HAP-1 (cell line): ENCODE results near the gene VEZT.
"Not testable (repeated sequence)": the region's sequence is repeated elsewhere in the genome, so short reads cannot be mapped to it uniquely, and the experiment has no call there.

Experiments
- DNase-seq, 2 experiments: peaks; one replicate each; pipeline ENCODE4 v3.0.0-alpha.2; 2016 to 2020; ENCODE audit warnings: low spot score in 2 of 2
- H3K27me3 ChIP-seq: fragments of 250-450 bp; sonication (Bioruptor Pico); 2 replicates; pipeline ENCODE4 v1.5.1; 2020; ENCODE audit warnings: low read depth, mild to moderate bottlenecking, moderate library complexity
- H3K36me3 ChIP-seq: fragments of 250-450 bp; sonication (Bioruptor Pico); replicated peaks from 2 replicates; pipeline ENCODE4 v1.5.1; 2020; ENCODE audit warnings: mild to moderate bottlenecking
- H3K4me1 ChIP-seq: fragments of 250-450 bp; sonication (Bioruptor Pico); 2 replicates; pipeline ENCODE4 v1.5.1; 2020; ENCODE audit warnings: mild to moderate bottlenecking
- H3K4me3 ChIP-seq: fragments of 250-450 bp; sonication (Bioruptor Pico); 2 replicates; pipeline ENCODE4 v1.5.1; 2020; ENCODE audit warnings: mild to moderate bottlenecking, moderate library complexity
- H3K9me3 ChIP-seq: fragments of 250-450 bp; sonication (Bioruptor Pico); 2 replicates; pipeline ENCODE4 v1.5.1; 2020; ENCODE audit warnings: mild to moderate bottlenecking, moderate library complexity
- in situ Hi-C: fragments of 300-500 bp; cut with MboI; formaldehyde crosslinking; loops from 3 replicates; pipeline ENCODE4 v1.14.3; 2020; ENCODE audit warnings: low sequenced_read_pairs, inconsistent platforms, mixed read lengths

VEZT gene

DNA sequence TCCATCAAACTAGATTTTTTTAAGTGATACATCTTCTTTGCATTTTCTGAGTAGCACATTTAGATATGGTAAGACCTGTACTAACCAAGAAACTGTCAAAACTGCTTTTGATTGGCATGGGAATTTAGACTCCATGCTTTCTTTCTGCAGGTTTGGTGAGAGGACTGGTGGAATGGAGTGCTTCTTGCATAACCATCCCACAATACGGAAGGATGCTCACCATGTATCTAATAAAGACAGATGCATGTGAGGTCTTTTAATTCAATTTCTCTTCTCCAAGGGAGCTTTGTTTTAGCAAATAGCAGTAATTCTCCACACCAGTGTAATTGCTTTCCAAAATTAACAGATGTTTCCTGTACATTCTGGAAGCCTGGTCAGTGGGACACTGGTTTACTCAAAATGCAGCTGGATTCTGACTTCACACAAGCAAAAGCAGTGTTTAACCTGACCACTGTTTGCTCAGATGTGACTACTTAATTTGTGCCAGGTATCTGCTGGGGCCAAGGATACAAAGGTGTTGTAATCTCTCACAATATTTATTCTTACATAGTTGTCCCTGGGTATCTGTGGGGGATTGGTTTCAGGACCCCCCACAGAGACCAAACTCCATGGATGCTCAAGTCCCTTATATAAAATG is 26.4 kb upstream of the VEZT start:
- no peaks in the 10 kb centered on the region for H3K27me3 ChIP-seq
- no peaks in the 10 kb centered on the region for H3K9me3 ChIP-seq
- no peak for DNase-seq
- in situ Hi-C loops, result no loop called here
- H3K4me3 ChIP-seq, result no peak overlapping the region
- peaks cover 24% of the 10 kb centered on the region for H3K4me1 ChIP-seq
- no peaks in the 10 kb centered on the region for H3K36me3 ChIP-seq

DNA sequence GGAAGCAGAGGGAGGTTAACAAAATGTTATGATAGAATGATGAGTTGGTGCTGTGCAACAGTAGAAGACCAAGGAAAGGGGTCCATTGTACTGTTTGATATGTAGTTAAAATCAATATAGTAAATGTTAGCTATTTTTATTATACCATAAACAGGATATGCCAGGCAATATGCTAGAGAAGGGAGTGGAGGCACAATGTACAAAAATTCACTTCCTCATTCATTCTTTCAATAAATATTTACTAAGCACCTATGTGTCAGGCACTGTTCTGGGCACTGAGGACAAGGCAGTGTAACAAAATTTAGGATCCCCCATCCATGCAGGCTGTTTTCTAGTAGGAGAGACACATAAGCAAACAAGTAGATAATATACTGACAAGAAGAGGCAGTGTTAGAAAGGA is 25.3 kb upstream of the VEZT start:
- in situ Hi-C loops, result no loop called here
- Histone ChIP-seq H3K9me3 (no peaks in the 10 kb centered on the region), H3K4me3 (no peak overlapping the region), H3K36me3 (no peaks in the 10 kb centered on the region), H3K4me1 (peaks cover 24% of the 10 kb centered on the region), H3K27me3 (no peaks in the 10 kb centered on the region)
- no peak for DNase-seq

GRCh38 chr12:95193139-95193538 is 24.5 kb upstream of the VEZT start:
- in situ Hi-C loops, result no loop called here

DNA sequence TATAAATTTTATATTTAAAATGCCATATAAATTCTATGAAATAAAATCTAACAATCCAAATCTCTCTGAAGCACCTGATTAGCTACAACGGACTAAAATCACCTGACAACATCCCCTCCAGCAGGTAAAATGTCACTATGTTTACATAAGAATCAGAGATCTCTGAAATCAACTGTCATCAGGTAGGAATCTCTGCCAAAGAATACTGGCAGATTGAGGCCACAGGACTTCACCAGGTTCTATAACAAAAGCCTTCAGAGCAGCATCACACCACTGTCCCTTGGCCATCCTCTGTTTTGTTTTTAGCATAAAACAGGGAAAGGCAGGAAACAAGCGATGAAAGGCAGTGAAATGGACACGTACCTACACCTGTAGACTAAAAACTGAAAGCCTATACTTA is 22.5 kb upstream of the VEZT start:
- no peaks in the 10 kb centered on the region for H3K27me3 ChIP-seq
- no peak overlapping the region for H3K4me3 ChIP-seq
- in situ Hi-C loops, result no loop called here
- no peak for DNase-seq
- H3K4me1 ChIP-seq, result peaks cover 7% of the 10 kb centered on the region
- no peaks in the 10 kb centered on the region for H3K36me3 ChIP-seq
- no peaks in the 10 kb centered on the region for H3K9me3 ChIP-seq

More at GRCh38 chr12:95193139-95193538, 24.5 kb upstream of the VEZT start:
- Histone ChIP-seq H3K4me3 (no peak overlapping the region), H3K9me3 (no peaks in the 10 kb centered on the region), H3K4me1 (peaks cover 21% of the 10 kb centered on the region), H3K27me3 (no peaks in the 10 kb centered on the region), H3K36me3 (no peaks in the 10 kb centered on the region)
- no peak for DNase-seq

- in situ Hi-C loops, H3K36me3 ChIP-seq, H3K4me3 ChIP-seq, DNase-seq, H3K27me3 ChIP-seq, H3K9me3 ChIP-seq: not testable (repeated sequence)
- peaks cover 18% of the 10 kb centered on the region for H3K4me1 ChIP-seq
These were observed 20.6 kb upstream of the VEZT start for GRCh38 chr12:95196875-95197569.

- in situ Hi-C loops, result no loop called here
- no peak for DNase-seq
- Histone ChIP-seq H3K4me1 (peaks cover 22% of the 10 kb centered on the region), H3K27me3 (no peaks in the 10 kb centered on the region), H3K36me3 (no peaks in the 10 kb centered on the region), H3K4me3 (no peak overlapping the region), H3K9me3 (no peaks in the 10 kb centered on the region)
These were observed 20.0 kb upstream of the VEZT start for GRCh38 chr12:95197636-95198035.

DNA sequence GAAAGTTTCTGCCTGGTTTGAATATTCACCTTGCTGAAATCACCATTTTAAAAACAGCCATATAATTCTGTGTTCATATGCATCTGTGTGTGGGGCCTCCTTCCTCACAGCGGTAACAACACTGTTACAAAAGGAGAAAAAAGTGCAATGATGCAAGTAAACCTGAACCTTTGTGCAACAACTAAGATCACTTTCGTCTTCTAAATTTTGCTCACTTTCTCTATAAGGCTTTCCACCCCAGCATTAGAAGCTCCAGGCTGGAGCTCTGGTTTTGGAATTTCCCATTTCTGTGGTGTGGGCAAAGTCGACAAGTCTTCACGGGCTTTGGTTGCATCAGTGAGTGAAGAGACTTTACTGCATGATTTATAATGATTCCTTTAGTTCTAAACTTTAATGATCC is 18.7 kb upstream of the VEZT start:
- no peaks in the 10 kb centered on the region for H3K27me3 ChIP-seq
- peaks cover 33% of the 10 kb centered on the region for H3K4me1 ChIP-seq
- H3K9me3 ChIP-seq, result no peaks in the 10 kb centered on the region
- DNase-seq, result no peak
- in situ Hi-C loops, result no loop called here
- no peaks in the 10 kb centered on the region for H3K36me3 ChIP-seq
- no peak overlapping the region for H3K4me3 ChIP-seq

GRCh38 chr12:95200128-95200894 is 17.3 kb upstream of the VEZT start:
- no peaks in the 10 kb centered on the region for H3K36me3 ChIP-seq
- in situ Hi-C loops, result no loop called here
- no peaks in the 10 kb centered on the region for H3K9me3 ChIP-seq
- no peaks in the 10 kb centered on the region for H3K27me3 ChIP-seq
- DNase-seq, result no peak
- no peak overlapping the region for H3K4me3 ChIP-seq
- H3K4me1 ChIP-seq, result peaks cover 34% of the 10 kb centered on the region

- Histone ChIP-seq H3K4me3 (no peak overlapping the region), H3K36me3 (no peaks in the 10 kb centered on the region), H3K9me3 (no peaks in the 10 kb centered on the region), H3K27me3 (no peaks in the 10 kb centered on the region), H3K4me1 (peaks cover 34% of the 10 kb centered on the region)
- DNase-seq, result no peak
- in situ Hi-C loops, result no loop called here
These were observed 16.4 kb upstream of the VEZT start for GRCh38 chr12:95201056-95201670.

GRCh38 chr12:95202691-95203486 is 14.7 kb upstream of the VEZT start:
- Histone ChIP-seq H3K4me1 (peaks cover 31% of the 10 kb centered on the region), H3K27me3 (no peaks in the 10 kb centered on the region)
- in situ Hi-C loops, result no loop called here

DNA sequence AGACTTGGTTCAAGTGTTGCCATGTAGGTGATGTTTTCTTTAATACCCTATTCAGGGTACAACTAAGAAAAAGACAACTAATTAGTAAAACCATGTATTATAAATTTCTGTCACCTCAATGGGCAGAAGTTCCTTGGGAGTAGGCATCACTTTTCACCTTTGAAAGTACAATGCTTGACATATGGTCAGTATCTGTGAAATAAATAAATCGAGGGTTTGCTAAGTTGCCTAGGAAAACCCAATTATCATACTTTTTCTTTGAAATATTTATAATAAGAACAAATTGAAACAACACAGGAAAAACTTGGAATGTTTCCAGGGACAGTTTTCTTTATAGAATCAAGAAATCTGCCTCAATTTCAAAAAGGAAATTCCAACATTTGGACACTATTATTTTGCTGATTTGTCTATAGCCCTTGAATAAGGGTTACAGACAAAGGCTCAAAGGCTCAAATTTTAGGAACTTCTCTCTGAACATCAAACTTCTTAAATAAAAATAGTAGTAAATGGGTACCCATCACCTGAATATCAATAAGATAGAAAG is 14.0 kb upstream of the VEZT start:
- no peaks in the 10 kb centered on the region for H3K27me3 ChIP-seq
- no peak overlapping the region for H3K4me3 ChIP-seq
- H3K9me3 ChIP-seq, result no peaks in the 10 kb centered on the region
- H3K36me3 ChIP-seq, result no peaks in the 10 kb centered on the region
- no peak for DNase-seq
- peaks cover 31% of the 10 kb centered on the region for H3K4me1 ChIP-seq
- in situ Hi-C loops, result no loop called here

More at GRCh38 chr12:95202691-95203486, 14.7 kb upstream of the VEZT start:
- H3K36me3 ChIP-seq, result no peaks in the 10 kb centered on the region
- H3K9me3 ChIP-seq, result no peaks in the 10 kb centered on the region
- DNase-seq, result peak; percentile 47 to 88
- no peak overlapping the region for H3K4me3 ChIP-seq

GRCh38 chr12:95204141-95204866 is 13.3 kb upstream of the VEZT start:
- no peak overlapping the region for H3K4me3 ChIP-seq
- in situ Hi-C loops, result no loop called here
- H3K4me1 ChIP-seq, result peaks cover 29% of the 10 kb centered on the region
- no peaks in the 10 kb centered on the region for H3K27me3 ChIP-seq
- no peak for DNase-seq
- no peaks in the 10 kb centered on the region for H3K9me3 ChIP-seq
- H3K36me3 ChIP-seq, result no peaks in the 10 kb centered on the region
